ENCODE results near the gene PPIF. TPM values are rescaled to one million over a fixed set of nuclear protein-coding genes. Genes with fewer than 3 reads are reported as not detected.

The PPIF gene
- total RNA-seq, 2 experiments from 2014 or later = 94.1 to 95.6 TPM

DNA sequence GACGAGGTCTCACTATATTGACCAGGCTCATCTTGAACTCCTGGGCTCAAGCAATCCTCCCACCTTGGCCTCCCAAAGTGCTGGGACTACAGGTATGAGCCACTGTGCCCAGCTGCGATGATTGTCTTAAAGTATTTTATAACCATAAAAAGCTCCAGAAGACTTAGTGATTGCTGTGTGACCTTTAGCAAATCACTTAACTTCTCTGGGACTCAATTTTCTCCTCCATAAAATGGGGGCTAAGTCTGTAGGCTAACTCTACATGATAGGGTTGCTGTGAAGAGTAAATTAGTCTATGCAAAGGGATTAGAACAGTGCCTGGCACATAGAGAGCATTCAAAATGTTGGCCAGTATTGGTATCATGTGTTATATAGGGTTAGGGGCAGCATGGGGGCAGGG is 42.8 kb downstream of the PPIF start:
- no peak for DNase-seq
- H3K4me1 Mint-ChIP-seq (ENCODE audit: low read depth) = peaks cover 3% of the 10 kb centered on the region
- no peaks in the 10 kb centered on the region for H3K36me3 Mint-ChIP-seq (ENCODE audit: low read depth)
- no peaks in the 10 kb centered on the region for H3K9me3 Mint-ChIP-seq
- no peaks in the 10 kb centered on the region for H3K27me3 Mint-ChIP-seq (ENCODE audit: low read depth)
- H3K4me3 Mint-ChIP-seq = no peak overlapping the region
- intact Hi-C loops (cut with micrococcal nuclease) = no loop called here
- H3K27ac Mint-ChIP-seq = no peak overlapping the region
- CTCF ChIA-PET = interaction anchor here (0.7 to 1.3 kb wide), 2 partner anchors 10 to 86 kb away, joined by 3 to 4 read pairs; no protein-coding TSS in a partner anchor

DNA sequence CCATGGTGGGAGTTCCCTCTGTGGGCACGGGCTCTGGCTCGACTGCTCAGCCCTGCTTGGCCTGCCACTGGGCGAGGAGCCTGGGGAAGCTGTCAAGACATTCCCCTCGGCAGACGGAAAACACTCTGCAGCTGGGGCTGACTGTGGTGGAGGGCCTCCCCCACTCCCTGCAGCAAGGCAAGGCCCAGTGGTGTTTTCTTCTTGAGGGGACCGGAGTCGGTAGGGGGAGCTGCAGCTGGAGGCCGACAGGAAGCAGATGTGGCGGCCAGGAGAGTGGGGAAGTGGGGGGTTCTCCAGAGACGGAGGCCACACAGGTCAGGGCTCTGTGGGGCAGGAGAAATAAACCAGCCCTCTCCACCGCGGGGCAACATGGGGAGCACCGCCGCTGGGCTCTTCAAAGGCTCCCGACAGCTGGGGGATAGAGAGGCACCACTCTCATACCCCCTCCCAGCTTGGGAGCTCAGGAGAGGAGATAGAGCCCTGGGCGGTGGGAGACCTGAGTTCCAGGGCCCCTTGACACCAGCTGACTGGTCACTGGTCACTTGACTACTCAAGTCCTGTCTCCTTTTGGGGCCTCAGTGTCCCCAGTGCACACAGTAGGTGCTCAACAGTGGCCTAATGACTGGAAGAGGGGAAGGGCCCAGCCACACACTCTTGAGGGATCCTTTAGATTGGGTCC is 43.4 kb downstream of the PPIF start:
- H3K27me3 Mint-ChIP-seq (ENCODE audit: low read depth) = no peaks in the 10 kb centered on the region
- CTCF ChIA-PET = interaction anchor here (1.2 to 1.3 kb wide), 2 partner anchors 9 to 10 kb away, joined by 3 to 4 read pairs; no protein-coding TSS in a partner anchor
- no peaks in the 10 kb centered on the region for H3K36me3 Mint-ChIP-seq (ENCODE audit: low read depth)
- no peak overlapping the region for H3K27ac Mint-ChIP-seq
- no peak overlapping the region for H3K4me3 Mint-ChIP-seq
- peak; percentile 18 for DNase-seq
- intact Hi-C loops (cut with micrococcal nuclease) = no loop called here
- peaks cover 3% of the 10 kb centered on the region for H3K4me1 Mint-ChIP-seq (ENCODE audit: low read depth)
- H3K9me3 Mint-ChIP-seq = no peaks in the 10 kb centered on the region

GRCh38 chr10:79391231-79392019 is 44.2 kb downstream of the PPIF start:
- Mint-ChIP-seq H3K36me3 (ENCODE audit: low read depth) (no peaks in the 10 kb centered on the region), H3K4me3 (no peak overlapping the region), H3K4me1 (ENCODE audit: low read depth) (peaks cover 3% of the 10 kb centered on the region), H3K9me3 (no peaks in the 10 kb centered on the region), H3K27me3 (ENCODE audit: low read depth) (no peaks in the 10 kb centered on the region), H3K27ac (no peak overlapping the region)
- intact Hi-C loops (cut with micrococcal nuclease) = no loop called here
- DNase-seq = no peak
- CTCF ChIA-PET = interaction anchor here (0.6 to 1.2 kb wide), 3 partner anchors 8 to 77 kb away, joined by 3 to 4 read pairs (median 3); no protein-coding TSS in a partner anchor

GRCh38 chr10:79392020-79392398 is 44.7 kb downstream of the PPIF start:
- no peaks in the 10 kb centered on the region for H3K36me3 Mint-ChIP-seq (ENCODE audit: low read depth)
- intact Hi-C loops (cut with micrococcal nuclease) = no loop called here
- no peak overlapping the region for H3K27ac Mint-ChIP-seq
- H3K27me3 Mint-ChIP-seq (ENCODE audit: low read depth) = no peaks in the 10 kb centered on the region
- CTCF ChIA-PET = interaction anchor here (0.7 to 1.2 kb wide), 2 partner anchors 9 to 76 kb away, joined by 3 to 4 read pairs; no protein-coding TSS in a partner anchor
- H3K9me3 Mint-ChIP-seq = no peaks in the 10 kb centered on the region
- no peak overlapping the region for H3K4me3 Mint-ChIP-seq
- H3K4me1 Mint-ChIP-seq (ENCODE audit: low read depth) = peaks cover 3% of the 10 kb centered on the region
- DNase-seq = no peak

- Mint-ChIP-seq H3K9me3 (no peaks in the 10 kb centered on the region), H3K4me3 (no peak overlapping the region), H3K4me1 (ENCODE audit: low read depth) (peaks cover 3% of the 10 kb centered on the region), H3K27ac (no peak overlapping the region), H3K36me3 (ENCODE audit: low read depth) (no peaks in the 10 kb centered on the region), H3K27me3 (ENCODE audit: low read depth) (no peaks in the 10 kb centered on the region)
- DNase-seq = no peak
- intact Hi-C loops (cut with micrococcal nuclease) = no loop called here
- CTCF ChIA-PET = interaction anchor here (0.7 to 1.6 kb wide), 4 partner anchors 8 to 76 kb away, joined by 3 to 4 read pairs (median 4); no protein-coding TSS in a partner anchor
Observed at GRCh38 chr10:79392506-79393176, 45.4 kb downstream of the PPIF start.

GRCh38 chr10:79393221-79393923 is 46.1 kb downstream of the PPIF start:
- Mint-ChIP-seq H3K27ac (no peak overlapping the region), H3K4me1 (ENCODE audit: low read depth) (peaks cover 2% of the 10 kb centered on the region), H3K4me3 (no peak overlapping the region), H3K27me3 (ENCODE audit: low read depth) (no peaks in the 10 kb centered on the region), H3K9me3 (no peaks in the 10 kb centered on the region), H3K36me3 (ENCODE audit: low read depth) (no peaks in the 10 kb centered on the region)
- no peak for DNase-seq
- intact Hi-C loops (cut with micrococcal nuclease) = no loop called here
- CTCF ChIA-PET = interaction anchor here (0.7 to 1.6 kb wide), 4 partner anchors 8 to 20 kb away, joined by 3 to 4 read pairs (median 3); no protein-coding TSS in a partner anchor

- intact Hi-C loops (cut with micrococcal nuclease) = no loop called here
- CTCF ChIA-PET = interaction anchor here (0.7 to 1.6 kb wide), 6 partner anchors 9 to 67 kb away, joined by 3 to 6 read pairs (median 3); no protein-coding TSS in a partner anchor
- Mint-ChIP-seq H3K27me3 (ENCODE audit: low read depth) (no peaks in the 10 kb centered on the region), H3K36me3 (ENCODE audit: low read depth) (no peaks in the 10 kb centered on the region), H3K4me3 (no peak overlapping the region), H3K27ac (no peak overlapping the region), H3K4me1 (ENCODE audit: low read depth) (no peaks in the 10 kb centered on the region), H3K9me3 (no peaks in the 10 kb centered on the region)
- DNase-seq = no peak
Observed at GRCh38 chr10:79393924-79394610, 46.8 kb downstream of the PPIF start.

- CTCF ChIA-PET = interaction anchor here (1.1 to 1.6 kb wide), 3 partner anchors 20 to 73 kb away, joined by 3 to 6 read pairs (median 5); no protein-coding TSS in a partner anchor
- H3K27me3 Mint-ChIP-seq (ENCODE audit: low read depth) = no peaks in the 10 kb centered on the region
- H3K27ac Mint-ChIP-seq = no peak overlapping the region
- H3K9me3 Mint-ChIP-seq = no peaks in the 10 kb centered on the region
- H3K4me3 Mint-ChIP-seq = no peak overlapping the region
- intact Hi-C loops (cut with micrococcal nuclease) = no loop called here
- no peaks in the 10 kb centered on the region for H3K36me3 Mint-ChIP-seq (ENCODE audit: low read depth)
- H3K4me1 Mint-ChIP-seq (ENCODE audit: low read depth) = no peaks in the 10 kb centered on the region
- no peak for DNase-seq
Observed at GRCh38 chr10:79394664-79395063, 47.4 kb downstream of the PPIF start.

GRCh38 chr10:79396520-79396919 is 49.3 kb downstream of the PPIF start:
- Mint-ChIP-seq H3K4me1 (ENCODE audit: low read depth) (no peaks in the 10 kb centered on the region), H3K36me3 (ENCODE audit: low read depth) (no peaks in the 10 kb centered on the region), H3K9me3 (no peaks in the 10 kb centered on the region), H3K27me3 (ENCODE audit: low read depth) (no peaks in the 10 kb centered on the region), H3K4me3 (no peak overlapping the region), H3K27ac (no peak overlapping the region)
- intact Hi-C loops (cut with micrococcal nuclease) = no loop called here
- no peak for DNase-seq
- CTCF ChIA-PET = interaction anchor here (0.6 to 1.6 kb wide), 3 partner anchors 22 to 39 kb away, joined by 3 to 8 read pairs (median 4); no protein-coding TSS in a partner anchor

DNA sequence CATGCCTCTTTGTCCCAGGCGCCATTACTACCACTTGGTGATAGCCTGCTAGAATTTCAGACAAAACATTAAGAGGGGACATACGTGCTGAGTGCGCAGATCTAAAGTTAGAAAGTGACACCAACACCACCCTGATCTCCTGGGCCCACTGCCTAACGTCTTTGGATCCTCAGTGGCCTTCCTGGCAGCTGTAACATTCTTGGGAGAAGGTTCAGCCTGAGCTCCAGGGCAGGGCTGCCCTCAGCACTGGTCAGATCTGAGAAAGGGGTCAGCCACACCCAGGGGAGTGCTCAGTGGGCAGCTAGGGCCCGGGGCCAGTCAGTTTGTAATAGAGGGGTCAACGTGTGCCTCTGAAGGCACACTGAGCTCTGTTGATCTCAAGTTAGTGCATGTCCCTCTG is 49.8 kb downstream of the PPIF start:
- no peaks in the 10 kb centered on the region for H3K9me3 Mint-ChIP-seq
- H3K4me1 Mint-ChIP-seq (ENCODE audit: low read depth) = no peaks in the 10 kb centered on the region
- no peak overlapping the region for H3K4me3 Mint-ChIP-seq
- H3K36me3 Mint-ChIP-seq (ENCODE audit: low read depth) = no peaks in the 10 kb centered on the region
- CTCF ChIA-PET = interaction anchor here (0.6 to 1.6 kb wide), 2 partner anchors 22 to 39 kb away, joined by 3 to 8 read pairs; no protein-coding TSS in a partner anchor
- H3K27ac Mint-ChIP-seq = no peak overlapping the region
- no peaks in the 10 kb centered on the region for H3K27me3 Mint-ChIP-seq (ENCODE audit: low read depth)
- intact Hi-C loops (cut with micrococcal nuclease) = no loop called here
- no peak for DNase-seq

DNA sequence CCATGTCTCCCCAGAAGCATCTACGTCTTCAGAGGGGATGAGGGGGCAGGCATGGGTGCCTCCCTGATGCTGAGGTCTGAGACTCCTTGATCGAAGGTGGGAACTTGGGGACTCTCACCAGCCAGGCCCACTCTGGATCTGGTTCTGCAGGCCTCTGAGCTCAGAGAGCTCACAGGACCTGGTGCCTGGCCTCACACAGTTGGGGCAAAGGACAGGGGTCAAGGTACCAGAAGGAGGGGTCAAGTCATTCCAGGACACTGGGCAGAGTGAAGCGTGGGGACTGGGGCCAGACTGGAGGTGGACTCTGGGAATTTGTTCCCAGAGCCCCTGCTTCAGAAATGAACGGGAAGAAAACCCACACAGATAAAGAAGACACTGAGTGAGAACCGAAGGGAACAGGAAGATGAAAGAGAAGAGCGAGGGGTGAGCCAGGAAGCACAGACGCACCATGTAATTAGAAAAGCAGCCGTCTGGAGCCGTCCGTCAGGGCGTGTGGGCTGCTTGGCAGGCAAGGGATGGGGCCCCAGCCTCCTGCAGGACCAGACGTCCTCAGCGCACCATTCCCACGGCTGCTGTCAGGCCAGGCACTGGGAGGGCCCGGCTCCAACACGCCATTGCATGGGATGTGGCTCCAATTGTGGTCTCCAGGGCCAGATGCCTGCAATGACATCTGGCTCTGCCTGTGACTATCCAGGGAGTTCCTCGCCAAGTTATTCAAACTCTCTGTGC is 50.5 kb downstream of the PPIF start:
- Mint-ChIP-seq H3K27ac (no peak overlapping the region), H3K4me1 (ENCODE audit: low read depth) (no peaks in the 10 kb centered on the region), H3K27me3 (ENCODE audit: low read depth) (no peaks in the 10 kb centered on the region), H3K9me3 (no peaks in the 10 kb centered on the region), H3K36me3 (ENCODE audit: low read depth) (no peaks in the 10 kb centered on the region), H3K4me3 (no peak overlapping the region)
- intact Hi-C loops (cut with micrococcal nuclease) = no loop called here
- DNase-seq = no peak
- CTCF ChIA-PET = interaction anchor here (1.0 to 1.6 kb wide), 2 partner anchors 23 to 26 kb away, joined by 3 to 8 read pairs; no protein-coding TSS in a partner anchor

Data from activated naive CD4-positive, alpha-beta T cell treated with anti-CD3 and anti-CD28 coated beads for 36 hours (primary cell).